Pancreas (tissue), 10 donors: ENCODE results near the gene E2F2. TPM values are rescaled to one million over a fixed set of nuclear protein-coding genes. Genes with fewer than 3 reads are reported as not detected.
A peak's percentile ranks its signal among the peaks of the same experiment; 100 is the strongest.

ENCODE experiments used
- ATAC-seq, 4 donors: fragments of 200-7000 bp; cut with Tn5 transposase; one replicate each; pipeline versions ENCODE4 v1.8.0 to v1.9.1; 2020; ENCODE audit warnings: mild to moderate bottlenecking in 4 of 4, moderate library complexity in 4 of 4
- DNase-seq, 6 donors: peaks; one replicate each; pipeline ENCODE4 v3.0.0-alpha.2; 2020
- FAIRE-seq: peaks from 2 replicates; lab custom pipeline; 2012; peaks lifted over from hg19 to GRCh38; lab: Jason Lieb, UNC
- H3K27ac ChIP-seq, 4 donors: fragments of 200-600 bp; sonication (generic); 1 replicate in 3 of 4; 2 replicates in 1 of 4; pipeline versions ENCODE4 v1.5.0 to v1.8.0; 2020
- H3K27me3 ChIP-seq, 4 donors: fragments of 200-600 bp; one replicate each; pipeline ENCODE4 v1.8.0; 2021
- H3K36me3 ChIP-seq, 3 donors: fragments of 200-600 bp; sonication (generic) in 1 of 3; one replicate each; pipeline versions ENCODE4 v1.5.0 to v1.8.0; 2020 to 2021
- H3K4me1 ChIP-seq, 3 donors: fragments of 200-600 bp; one replicate each; pipeline ENCODE4 v1.8.0; 2021
- H3K4me3 ChIP-seq, 4 donors: fragments of 200-600 bp; sonication (generic) in 2 of 4; one replicate each; pipeline versions ENCODE4 v1.5.0 to v1.8.0; 2020 to 2021
- H3K9me3 ChIP-seq, 4 donors: fragments of 200-600 bp; one replicate each; pipeline ENCODE4 v1.8.0; 2021
- WGBS, 2 donors: extraction: QIAGEN DNeasy Blood & Tissue Kit; methylation state at CpG; one replicate each; pipeline ENCODE4 v1.1.7; 2013; 5-methylcytosine and 5-hydroxymethylcytosine counted together
- intact Hi-C, 3 donors: fragments of 100-400 bp; cut with DNase I; formaldehyde crosslinking; loops; one replicate each; pipeline versions ENCODE4 v1.11.1 to v1.14.2; 2022
- polyA plus RNA-seq, 2 donors: library from polyadenylated mRNA; stranded (reverse); fragments of 200-250 nt; gene quantifications; one replicate each; pipeline ENCODE4 v1.2.3, GENCODE V29; 2013
- total RNA-seq, 6 donors: library from RNA; stranded (reverse); fragmentation: NEBNext Ultra II Directional in 4 of 6; extraction: Animal tissue kit (Norgen Biotek cat#: 25700) in 4 of 6; gene quantifications; one replicate each; pipeline versions ENCODE4 v1.2.1 to v1.2.4, GENCODE V29; 2021 to 2023
- TF ChIP-seq, protein P1 (sequence below), 4 donors: fragments of 200-600 bp; sonication (generic) in 3 of 4; IDR thresholded peaks; one replicate each; pipeline versions ENCODE4 v1.5.0 to v1.8.0; 2021; ENCODE audit warnings: antibody characterized with exemption in 4 of 4
- donor health status: healthy with polysubstance abuse.
- donor health status: DM: no; HTN: no; CAD: no; lungs with moderate emphysema.
- donor health status: DM: no; HTN: no; CAD: no.
- donor health status: control.
- donor health status: control.
- donor health status: Bipolar disorder and iron deficiency.
- donor health status: DM: yes; HTN: yes; CAD: no.
- donor health status: DM: no; HTN: no; CAD: no.
- donor health status: DM: no; HTN: no; CAD: no.
- donor health status: DM: yes; HTN: yes; CAD: no.

Gene E2F2
- total and polyA plus RNA-seq, 8 donors: 0.04 to 0.40 (median 0.15) TPM; not detected in 2

DNA sequence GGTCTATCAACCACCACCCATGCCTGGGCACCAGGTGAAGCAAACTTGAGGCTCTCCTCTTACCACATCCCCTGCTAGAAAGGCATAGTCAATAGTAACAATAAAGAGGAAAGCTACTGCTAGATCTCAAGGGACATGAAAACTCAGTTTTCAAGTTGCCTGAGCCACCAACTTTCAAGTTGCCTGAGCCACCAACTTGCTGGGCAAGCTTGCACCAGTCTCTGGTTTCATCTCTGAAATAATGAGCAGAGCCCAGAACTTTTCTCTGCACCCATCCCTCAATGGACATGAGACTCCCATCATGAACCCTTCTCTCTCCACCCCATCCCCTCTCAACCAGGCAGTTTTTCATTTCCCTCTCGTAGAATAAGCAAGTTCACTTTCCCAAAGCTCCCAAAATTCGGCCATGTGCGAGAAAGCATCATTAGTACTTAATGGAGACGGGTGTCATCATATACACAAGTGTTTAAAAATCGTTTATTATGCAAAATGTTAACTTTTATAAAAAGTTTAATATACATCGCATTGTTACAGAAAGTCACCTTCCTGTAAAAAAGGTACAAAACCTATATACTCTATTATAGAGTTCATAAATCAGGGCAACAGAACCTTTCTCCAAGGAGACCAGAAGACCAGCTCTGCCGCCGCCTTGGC, 26.6 kb upstream of the E2F2 start:
- WGBS, 2 donors: 34 to 43% methylated on average over 8 of the region's 8 CpGs
- ATAC-seq (no peak), FAIRE-seq (no peak), DNase-seq (no peak)
- Histone ChIP-seq H3K27me3 (no peaks in the 10 kb centered on the region), H3K4me1 (peaks cover 16 to 45% (median 24%) of the 10 kb centered on the region in 3 donors), H3K9me3 (no peaks in the 10 kb centered on the region), H3K27ac (peak overlapping the region; percentile 74 to 93 (median 90)), H3K4me3 (peak overlapping the region in 3 of 4 donors; percentile 31 to 76 (median 75)), H3K36me3 (no peaks in the 10 kb centered on the region)
- intact Hi-C loops: no loop called here
- TF ChIP-seq, protein P1, sequence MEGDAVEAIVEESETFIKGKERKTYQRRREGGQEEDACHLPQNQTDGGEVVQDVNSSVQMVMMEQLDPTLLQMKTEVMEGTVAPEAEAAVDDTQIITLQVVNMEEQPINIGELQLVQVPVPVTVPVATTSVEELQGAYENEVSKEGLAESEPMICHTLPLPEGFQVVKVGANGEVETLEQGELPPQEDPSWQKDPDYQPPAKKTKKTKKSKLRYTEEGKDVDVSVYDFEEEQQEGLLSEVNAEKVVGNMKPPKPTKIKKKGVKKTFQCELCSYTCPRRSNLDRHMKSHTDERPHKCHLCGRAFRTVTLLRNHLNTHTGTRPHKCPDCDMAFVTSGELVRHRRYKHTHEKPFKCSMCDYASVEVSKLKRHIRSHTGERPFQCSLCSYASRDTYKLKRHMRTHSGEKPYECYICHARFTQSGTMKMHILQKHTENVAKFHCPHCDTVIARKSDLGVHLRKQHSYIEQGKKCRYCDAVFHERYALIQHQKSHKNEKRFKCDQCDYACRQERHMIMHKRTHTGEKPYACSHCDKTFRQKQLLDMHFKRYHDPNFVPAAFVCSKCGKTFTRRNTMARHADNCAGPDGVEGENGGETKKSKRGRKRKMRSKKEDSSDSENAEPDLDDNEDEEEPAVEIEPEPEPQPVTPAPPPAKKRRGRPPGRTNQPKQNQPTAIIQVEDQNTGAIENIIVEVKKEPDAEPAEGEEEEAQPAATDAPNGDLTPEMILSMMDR (IDR thresholded peaks at IDR 0.05): no peak

DNA sequence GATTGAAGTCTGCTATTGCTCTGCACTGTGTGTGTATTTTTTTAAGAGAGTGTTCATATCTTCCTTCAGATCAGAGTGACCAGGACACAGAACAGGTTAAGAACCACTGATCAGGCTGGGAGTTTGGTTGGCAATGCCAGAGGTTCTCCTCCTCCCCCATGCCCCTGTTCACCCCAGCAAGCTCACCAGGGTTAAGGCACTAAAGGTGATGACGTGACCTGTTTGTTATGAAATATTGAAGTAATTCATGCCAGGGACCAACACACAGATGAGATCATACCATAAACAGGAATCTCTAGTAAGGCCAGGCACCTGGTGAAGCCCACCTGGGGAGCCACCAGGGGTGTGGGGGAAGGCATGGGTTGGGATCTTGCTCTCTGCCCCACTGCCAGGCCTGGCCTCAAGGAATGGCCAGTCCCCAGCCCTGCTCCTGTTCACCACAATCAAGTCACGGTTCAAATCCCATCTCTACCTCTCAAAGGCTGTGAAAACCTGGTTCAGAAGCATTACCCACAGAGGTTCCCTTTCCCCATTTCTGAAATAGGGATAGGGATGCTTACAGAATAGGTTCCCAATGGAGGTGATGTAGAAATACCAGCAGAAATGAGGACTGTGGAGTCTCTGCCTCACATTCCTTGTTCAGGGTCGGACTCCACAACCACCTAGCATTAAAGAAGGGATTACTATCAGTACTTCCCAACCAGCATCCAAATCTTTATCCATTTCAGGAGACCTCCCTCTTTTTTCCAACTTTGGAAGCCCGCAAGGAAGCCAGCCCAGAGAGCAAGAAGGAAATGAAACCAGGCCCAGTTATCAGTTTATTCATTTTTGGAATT, 25.8 kb upstream of the E2F2 start:
- TF ChIP-seq, protein P1 (IDR thresholded peaks at IDR 0.05): no peak
- WGBS, 2 donors: 74 to 78% methylated on average over 4 of the region's 4 CpGs

DNA sequence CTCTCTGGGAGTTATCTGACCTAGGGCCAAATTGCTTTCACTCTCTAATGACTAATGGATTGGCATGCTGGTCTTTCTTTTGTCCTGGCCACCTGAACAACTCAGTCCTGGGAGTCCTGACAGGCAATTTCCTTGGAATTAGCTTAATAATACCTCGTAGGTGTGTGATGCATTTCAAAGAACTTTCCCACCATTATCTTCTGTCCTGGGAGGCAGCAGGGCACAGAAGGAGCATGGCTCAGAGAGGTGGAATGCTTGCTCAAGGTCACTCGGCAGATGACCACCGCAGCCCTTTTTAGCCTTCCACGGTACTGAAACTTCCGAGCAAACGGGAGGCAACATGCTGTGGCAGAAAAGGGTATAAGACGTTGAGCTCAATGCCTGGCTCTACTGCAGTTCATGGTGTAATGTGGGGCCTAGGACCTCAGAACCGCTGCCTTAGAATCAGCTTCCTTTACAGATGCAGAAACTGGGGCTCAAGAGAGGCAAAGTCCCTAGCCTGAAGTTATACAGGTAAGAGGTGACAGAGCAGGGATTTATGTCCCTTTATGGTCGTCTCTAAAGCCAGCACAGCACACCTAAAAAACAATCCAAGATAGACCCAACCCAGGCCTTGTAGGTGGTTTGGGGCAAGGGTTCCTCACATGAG, 25.1 kb upstream of the E2F2 start:
- Histone ChIP-seq H3K27ac (peak overlapping the region in 3 of 4 donors; percentile 89 to 93 (median 90)), H3K36me3 (no peaks in the 10 kb centered on the region), H3K4me1 (peaks cover 12 to 34% (median 17%) of the 10 kb centered on the region in 3 donors), H3K4me3 (peak overlapping the region in 2 of 4 donors; percentile 75 to 76), H3K27me3 (no peaks in the 10 kb centered on the region), H3K9me3 (no peaks in the 10 kb centered on the region)
- WGBS, 2 donors: 41 to 49% methylated on average over 9 of the region's 9 CpGs
- intact Hi-C loops: no loop called here
- ATAC-seq: no peak
- TF ChIP-seq, protein P1 (IDR thresholded peaks at IDR 0.05): no peak
- DNase-seq: peak in 2 of 6 donors; percentile 32 to 44
- FAIRE-seq: no peak

More for the DNA sequence above, 25.8 kb upstream of the E2F2 start:
- FAIRE-seq (no peak), ATAC-seq (peak in 2 of 4 donors; percentile 2 to 6), DNase-seq (peak in 3 of 6 donors; percentile 36 to 65 (median 55))
- peak overlapping the region in 3 of 4 donors; percentile 89 to 93 (median 90) for H3K27ac ChIP-seq
- intact Hi-C loops: no loop called here
- no peaks in the 10 kb centered on the region for H3K27me3 ChIP-seq
- no peaks in the 10 kb centered on the region for H3K9me3 ChIP-seq
- H3K4me3 ChIP-seq: peak overlapping the region in 2 of 4 donors; percentile 75 to 76
- H3K4me1 ChIP-seq: peaks cover 15 to 40% (median 17%) of the 10 kb centered on the region in 3 donors
- H3K36me3 ChIP-seq: no peaks in the 10 kb centered on the region

DNA sequence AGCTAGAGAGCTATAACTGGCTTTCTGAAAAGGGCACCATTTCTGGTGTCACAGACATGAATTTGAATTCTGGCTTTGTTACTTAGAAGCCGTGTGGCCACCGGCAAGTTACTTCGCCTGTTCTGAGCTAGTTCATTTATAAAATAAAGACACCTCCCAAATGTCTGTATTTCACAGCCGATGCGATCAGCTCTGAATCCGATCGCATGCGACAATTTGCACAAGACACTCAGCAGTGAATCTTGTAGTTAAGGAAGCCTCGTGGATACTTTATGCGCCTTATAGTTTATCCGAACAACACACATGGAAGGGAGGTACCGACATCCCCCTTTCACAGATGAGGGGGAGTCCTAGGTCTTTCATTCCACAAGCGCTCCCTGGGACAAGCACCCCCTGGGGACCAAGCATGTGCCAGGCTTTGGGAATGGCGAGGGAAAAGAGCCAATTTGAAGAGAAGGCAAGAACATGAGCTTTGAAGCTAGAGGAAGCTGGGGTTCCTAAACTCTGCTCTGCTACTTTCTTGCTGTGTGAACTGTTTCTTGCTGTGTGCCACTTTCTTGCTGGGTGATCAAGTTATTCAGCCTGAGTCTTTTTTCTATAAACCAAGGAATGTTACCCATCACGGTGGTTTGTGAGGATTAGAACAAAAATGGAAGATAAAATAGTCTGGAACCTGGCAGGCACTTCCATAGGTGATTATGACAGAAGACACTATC, 24.4 kb upstream of the E2F2 start:
- Histone ChIP-seq H3K27me3 (no peaks in the 10 kb centered on the region), H3K9me3 (no peaks in the 10 kb centered on the region), H3K4me3 (peak overlapping the region in 3 of 4 donors; percentile 35 to 62 (median 55)), H3K27ac (peak overlapping the region; percentile 48 to 93 (median 90)), H3K36me3 (no peaks in the 10 kb centered on the region), H3K4me1 (peaks cover 12 to 27% (median 17%) of the 10 kb centered on the region in 3 donors)
- ATAC-seq (no peak), FAIRE-seq (no peak), DNase-seq (no peak)
- TF ChIP-seq, protein P1 (IDR thresholded peaks at IDR 0.05): no peak
- intact Hi-C loops: no loop called here
- WGBS, 2 donors: 37 to 43% methylated on average over 15 of the region's 15 CpGs
